Measurements from ENCODE around the gene EEF1B2. TPM values are rescaled to one million over a fixed set of nuclear protein-coding genes. Genes with fewer than 3 reads are reported as not detected.

The EEF1B2 gene
- total and polyA plus RNA-seq, 2 experiments from 2014 or later: 305 to 673 TPM

DNA sequence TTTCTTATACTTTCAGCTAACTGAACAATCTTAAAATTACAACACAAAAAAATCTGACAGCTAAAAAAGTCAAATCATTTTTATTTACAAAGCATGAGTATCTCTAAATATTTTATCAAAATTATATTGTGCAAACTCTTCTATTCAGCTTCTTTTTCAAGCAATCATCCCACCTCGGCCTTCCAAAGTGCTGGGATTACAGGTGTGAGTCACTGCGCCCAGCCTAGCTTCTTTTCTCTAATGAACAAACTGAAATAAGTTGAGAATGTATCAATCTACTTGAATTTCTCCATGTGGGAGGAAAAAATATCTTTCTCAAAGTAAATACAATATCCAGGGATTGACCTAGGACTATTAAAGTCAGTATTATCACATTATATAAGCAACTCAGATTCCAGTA lies 15.3 kb upstream of the EEF1B2 start:
- ATAC-seq (no peak), DNase-seq (ENCODE audit: low spot score) (no peak)
- Mint-ChIP-seq H3K27me3 (ENCODE audit: insufficient read depth, low read depth, poor library complexity) (no peaks in the 10 kb centered on the region), H3K27ac (no peak overlapping the region), H3K36me3 (ENCODE audit: low read depth) (peaks cover 81% of the 10 kb centered on the region), H3K4me1 (no peaks in the 10 kb centered on the region), H3K9me3 (no peaks in the 10 kb centered on the region), H3K4me3 (no peak overlapping the region)
- Histone ChIP-seq H4K20me1 (replicated peaks; ENCODE audit: insufficient read depth) (0 out of 2 replicates have a peak, but pooled peaks cover 4% of the 10 kb centered on the region), H3K4me1 (ENCODE audit: insufficient read depth) (no peaks in the 10 kb centered on the region), H3K79me2 (replicated peaks; ENCODE audit: insufficient read depth) (no peaks in the 10 kb centered on the region; the same call in 1 of the 2 replicates), H2AFZ (no peak overlapping the region), H3K27ac (ENCODE audit: low read depth) (no peak overlapping the region), H3K4me2 (no peak overlapping the region), H3K9me2 (ENCODE audit: insufficient read depth) (no peaks in the 10 kb centered on the region), H3K27me3 (ENCODE audit: insufficient read depth) (no peaks in the 10 kb centered on the region), H3K36me3 (ENCODE audit: insufficient read depth) (peaks cover 64% of the 10 kb centered on the region), H3F3A (replicated peaks; ENCODE audit: low read depth) (peaks cover 7% of the 10 kb centered on the region; the same call in 1 of the 2 replicates), H3K4me3 (no peak overlapping the region)
- no peak for TF ChIP-seq STAT1 (IDR thresholded peaks at IDR 0.05; ENCODE audit: unreplicated experiment)
- TF ChIP-seq, protein P1, sequence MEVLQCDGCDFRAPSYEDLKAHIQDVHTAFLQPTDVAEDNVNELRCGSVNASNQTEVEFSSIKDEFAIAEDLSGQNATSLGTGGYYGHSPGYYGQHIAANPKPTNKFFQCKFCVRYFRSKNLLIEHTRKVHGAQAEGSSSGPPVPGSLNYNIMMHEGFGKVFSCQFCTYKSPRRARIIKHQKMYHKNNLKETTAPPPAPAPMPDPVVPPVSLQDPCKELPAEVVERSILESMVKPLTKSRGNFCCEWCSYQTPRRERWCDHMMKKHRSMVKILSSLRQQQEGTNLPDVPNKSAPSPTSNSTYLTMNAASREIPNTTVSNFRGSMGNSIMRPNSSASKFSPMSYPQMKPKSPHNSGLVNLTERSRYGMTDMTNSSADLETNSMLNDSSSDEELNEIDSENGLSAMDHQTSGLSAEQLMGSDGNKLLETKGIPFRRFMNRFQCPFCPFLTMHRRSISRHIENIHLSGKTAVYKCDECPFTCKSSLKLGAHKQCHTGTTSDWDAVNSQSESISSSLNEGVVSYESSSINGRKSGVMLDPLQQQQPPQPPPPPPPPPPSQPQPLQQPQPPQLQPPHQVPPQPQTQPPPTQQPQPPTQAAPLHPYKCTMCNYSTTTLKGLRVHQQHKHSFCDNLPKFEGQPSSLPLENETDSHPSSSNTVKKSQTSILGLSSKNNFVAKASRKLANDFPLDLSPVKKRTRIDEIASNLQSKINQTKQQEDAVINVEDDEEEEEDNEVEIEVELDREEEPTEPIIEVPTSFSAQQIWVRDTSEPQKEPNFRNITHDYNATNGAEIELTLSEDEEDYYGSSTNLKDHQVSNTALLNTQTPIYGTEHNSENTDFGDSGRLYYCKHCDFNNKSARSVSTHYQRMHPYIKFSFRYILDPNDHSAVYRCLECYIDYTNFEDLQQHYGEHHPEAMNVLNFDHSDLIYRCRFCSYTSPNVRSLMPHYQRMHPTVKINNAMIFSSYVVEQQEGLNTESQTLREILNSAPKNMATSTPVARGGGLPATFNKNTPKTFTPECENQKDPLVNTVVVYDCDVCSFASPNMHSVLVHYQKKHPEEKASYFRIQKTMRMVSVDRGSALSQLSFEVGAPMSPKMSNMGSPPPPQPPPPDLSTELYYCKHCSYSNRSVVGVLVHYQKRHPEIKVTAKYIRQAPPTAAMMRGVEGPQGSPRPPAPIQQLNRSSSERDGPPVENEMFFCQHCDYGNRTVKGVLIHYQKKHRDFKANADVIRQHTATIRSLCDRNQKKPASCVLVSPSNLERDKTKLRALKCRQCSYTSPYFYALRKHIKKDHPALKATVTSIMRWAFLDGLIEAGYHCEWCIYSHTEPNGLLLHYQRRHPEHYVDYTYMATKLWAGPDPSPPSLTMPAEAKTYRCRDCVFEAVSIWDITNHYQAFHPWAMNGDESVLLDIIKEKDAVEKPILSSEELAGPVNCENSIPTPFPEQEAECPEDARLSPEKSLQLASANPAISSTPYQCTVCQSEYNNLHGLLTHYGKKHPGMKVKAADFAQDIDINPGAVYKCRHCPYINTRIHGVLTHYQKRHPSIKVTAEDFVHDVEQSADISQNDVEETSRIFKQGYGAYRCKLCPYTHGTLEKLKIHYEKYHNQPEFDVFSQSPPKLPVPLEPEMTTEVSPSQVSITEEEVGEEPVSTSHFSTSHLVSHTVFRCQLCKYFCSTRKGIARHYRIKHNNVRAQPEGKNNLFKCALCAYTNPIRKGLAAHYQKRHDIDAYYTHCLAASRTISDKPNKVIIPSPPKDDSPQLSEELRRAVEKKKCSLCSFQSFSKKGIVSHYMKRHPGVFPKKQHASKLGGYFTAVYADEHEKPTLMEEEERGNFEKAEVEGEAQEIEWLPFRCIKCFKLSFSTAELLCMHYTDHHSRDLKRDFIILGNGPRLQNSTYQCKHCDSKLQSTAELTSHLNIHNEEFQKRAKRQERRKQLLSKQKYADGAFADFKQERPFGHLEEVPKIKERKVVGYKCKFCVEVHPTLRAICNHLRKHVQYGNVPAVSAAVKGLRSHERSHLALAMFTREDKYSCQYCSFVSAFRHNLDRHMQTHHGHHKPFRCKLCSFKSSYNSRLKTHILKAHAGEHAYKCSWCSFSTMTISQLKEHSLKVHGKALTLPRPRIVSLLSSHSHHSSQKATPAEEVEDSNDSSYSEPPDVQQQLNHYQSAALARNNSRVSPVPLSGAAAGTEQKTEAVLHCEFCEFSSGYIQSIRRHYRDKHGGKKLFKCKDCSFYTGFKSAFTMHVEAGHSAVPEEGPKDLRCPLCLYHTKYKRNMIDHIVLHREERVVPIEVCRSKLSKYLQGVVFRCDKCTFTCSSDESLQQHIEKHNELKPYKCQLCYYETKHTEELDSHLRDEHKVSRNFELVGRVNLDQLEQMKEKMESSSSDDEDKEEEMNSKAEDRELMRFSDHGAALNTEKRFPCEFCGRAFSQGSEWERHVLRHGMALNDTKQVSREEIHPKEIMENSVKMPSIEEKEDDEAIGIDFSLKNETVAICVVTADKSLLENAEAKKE (CRISPR knock-in tag; IDR thresholded peaks at IDR 0.05): no peak
- no peak for TF ChIP-seq ZNF331 (CRISPR knock-in tag; IDR thresholded peaks at IDR 0.05; ENCODE audit: low read depth)
- TF ChIP-seq ZNF114 (CRISPR knock-in tag; IDR thresholded peaks at IDR 0.05): no peak
- TF ChIP-seq JUNB (IDR thresholded peaks at IDR 0.05; ENCODE audit: unreplicated experiment): no peak
- TF ChIP-seq, protein P2, sequence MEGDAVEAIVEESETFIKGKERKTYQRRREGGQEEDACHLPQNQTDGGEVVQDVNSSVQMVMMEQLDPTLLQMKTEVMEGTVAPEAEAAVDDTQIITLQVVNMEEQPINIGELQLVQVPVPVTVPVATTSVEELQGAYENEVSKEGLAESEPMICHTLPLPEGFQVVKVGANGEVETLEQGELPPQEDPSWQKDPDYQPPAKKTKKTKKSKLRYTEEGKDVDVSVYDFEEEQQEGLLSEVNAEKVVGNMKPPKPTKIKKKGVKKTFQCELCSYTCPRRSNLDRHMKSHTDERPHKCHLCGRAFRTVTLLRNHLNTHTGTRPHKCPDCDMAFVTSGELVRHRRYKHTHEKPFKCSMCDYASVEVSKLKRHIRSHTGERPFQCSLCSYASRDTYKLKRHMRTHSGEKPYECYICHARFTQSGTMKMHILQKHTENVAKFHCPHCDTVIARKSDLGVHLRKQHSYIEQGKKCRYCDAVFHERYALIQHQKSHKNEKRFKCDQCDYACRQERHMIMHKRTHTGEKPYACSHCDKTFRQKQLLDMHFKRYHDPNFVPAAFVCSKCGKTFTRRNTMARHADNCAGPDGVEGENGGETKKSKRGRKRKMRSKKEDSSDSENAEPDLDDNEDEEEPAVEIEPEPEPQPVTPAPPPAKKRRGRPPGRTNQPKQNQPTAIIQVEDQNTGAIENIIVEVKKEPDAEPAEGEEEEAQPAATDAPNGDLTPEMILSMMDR (conservative IDR thresholded peaks at IDR 0.05; ENCODE audit: low read depth in 2 of 2): no peak
- no peak for TF ChIP-seq CREB1 (CRISPR knock-in tag; IDR thresholded peaks at IDR 0.05; ENCODE audit: low read depth)
- TF ChIP-seq, protein P3, sequence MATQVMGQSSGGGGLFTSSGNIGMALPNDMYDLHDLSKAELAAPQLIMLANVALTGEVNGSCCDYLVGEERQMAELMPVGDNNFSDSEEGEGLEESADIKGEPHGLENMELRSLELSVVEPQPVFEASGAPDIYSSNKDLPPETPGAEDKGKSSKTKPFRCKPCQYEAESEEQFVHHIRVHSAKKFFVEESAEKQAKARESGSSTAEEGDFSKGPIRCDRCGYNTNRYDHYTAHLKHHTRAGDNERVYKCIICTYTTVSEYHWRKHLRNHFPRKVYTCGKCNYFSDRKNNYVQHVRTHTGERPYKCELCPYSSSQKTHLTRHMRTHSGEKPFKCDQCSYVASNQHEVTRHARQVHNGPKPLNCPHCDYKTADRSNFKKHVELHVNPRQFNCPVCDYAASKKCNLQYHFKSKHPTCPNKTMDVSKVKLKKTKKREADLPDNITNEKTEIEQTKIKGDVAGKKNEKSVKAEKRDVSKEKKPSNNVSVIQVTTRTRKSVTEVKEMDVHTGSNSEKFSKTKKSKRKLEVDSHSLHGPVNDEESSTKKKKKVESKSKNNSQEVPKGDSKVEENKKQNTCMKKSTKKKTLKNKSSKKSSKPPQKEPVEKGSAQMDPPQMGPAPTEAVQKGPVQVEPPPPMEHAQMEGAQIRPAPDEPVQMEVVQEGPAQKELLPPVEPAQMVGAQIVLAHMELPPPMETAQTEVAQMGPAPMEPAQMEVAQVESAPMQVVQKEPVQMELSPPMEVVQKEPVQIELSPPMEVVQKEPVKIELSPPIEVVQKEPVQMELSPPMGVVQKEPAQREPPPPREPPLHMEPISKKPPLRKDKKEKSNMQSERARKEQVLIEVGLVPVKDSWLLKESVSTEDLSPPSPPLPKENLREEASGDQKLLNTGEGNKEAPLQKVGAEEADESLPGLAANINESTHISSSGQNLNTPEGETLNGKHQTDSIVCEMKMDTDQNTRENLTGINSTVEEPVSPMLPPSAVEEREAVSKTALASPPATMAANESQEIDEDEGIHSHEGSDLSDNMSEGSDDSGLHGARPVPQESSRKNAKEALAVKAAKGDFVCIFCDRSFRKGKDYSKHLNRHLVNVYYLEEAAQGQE (IDR thresholded peaks at IDR 0.05; ENCODE audit: unreplicated experiment): no peak
- no peak for TF ChIP-seq EZH2 (IDR thresholded peaks at IDR 0.05; ENCODE audit: low read depth, unreplicated experiment)
- TF ChIP-seq NANOG (IDR thresholded peaks at IDR 0.05; ENCODE audit: borderline replicate concordance): no peak

Measured in GM23338 (cell line).